ENCODE data around the gene MIS12.

Gene MIS12

GRCh38 chr17:5486206-5487124 is at the start of gene MIS12:
MIS12 (plus strand) TSS chr17:5486566; CDS start chr17:5488863, 2,297 bp downstream.
- peak; percentile 99 for DNase-seq

- no peak for DNase-seq
These were observed 48.5 kb upstream of the MIS12 start for GRCh38 chr17:5437721-5438317.

- DNase-seq, result peak; percentile 96
These were observed 47.5 kb upstream of the MIS12 start, which contains the start of gene C1QBP for GRCh38 chr17:5438716-5439445. C1QBP (minus strand) TSS chr17:5439155; CDS start chr17:5439073, 82 bp downstream.

DNA sequence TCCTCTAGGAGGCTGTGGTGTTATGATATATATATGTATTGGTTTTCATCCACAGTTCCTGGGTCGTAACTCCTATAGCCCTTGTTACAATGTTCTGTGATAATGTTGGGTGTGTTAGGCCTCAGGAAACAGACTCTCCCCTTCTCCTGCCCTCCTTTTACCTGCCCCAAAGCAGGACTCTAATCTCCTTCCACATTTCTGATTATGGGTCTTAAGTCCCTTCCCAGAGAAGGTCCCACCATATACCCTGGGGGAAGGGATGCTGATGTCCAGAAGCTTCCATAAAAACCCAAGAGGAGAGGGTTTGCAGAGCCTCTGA is 47.0 kb upstream of the MIS12 start:
- DNase-seq, result no peak

GRCh38 chr17:5443728-5444127 is 42.6 kb upstream of the MIS12 start:
- DNase-seq, result no peak

DNA sequence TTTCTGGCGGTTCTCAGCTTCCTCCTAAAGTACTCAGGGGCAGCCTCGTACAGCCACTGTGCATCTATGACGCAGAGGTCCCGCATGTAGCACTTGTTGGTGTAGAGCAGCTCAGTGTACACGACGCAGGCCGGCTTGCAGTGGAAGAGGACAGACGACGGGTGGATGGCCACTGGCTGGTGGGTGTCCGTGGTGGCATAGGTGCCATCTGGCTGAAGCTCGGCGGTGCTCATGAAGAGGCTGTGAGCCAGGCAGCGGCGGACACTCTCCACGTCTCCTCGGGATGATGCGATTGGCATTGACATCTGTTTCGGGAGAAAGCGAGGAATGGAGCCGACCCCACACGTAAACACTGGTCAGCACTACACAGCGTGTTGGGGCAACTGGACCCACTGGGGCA is 42.2 kb upstream of the MIS12 start:
- no peak for DNase-seq

- peak; percentile 91 for DNase-seq
These were observed 39.6 kb upstream of the MIS12 start for GRCh38 chr17:5446786-5447185.

- no peak for DNase-seq
These were observed 21.5 kb upstream of the MIS12 start for GRCh38 chr17:5464717-5465507.

GRCh38 chr17:5466295-5466694 is 20.1 kb upstream of the MIS12 start:
- DNase-seq, result no peak

GRCh38 chr17:5467416-5467815 is 18.9 kb upstream of the MIS12 start:
- DNase-seq, result no peak

DNA sequence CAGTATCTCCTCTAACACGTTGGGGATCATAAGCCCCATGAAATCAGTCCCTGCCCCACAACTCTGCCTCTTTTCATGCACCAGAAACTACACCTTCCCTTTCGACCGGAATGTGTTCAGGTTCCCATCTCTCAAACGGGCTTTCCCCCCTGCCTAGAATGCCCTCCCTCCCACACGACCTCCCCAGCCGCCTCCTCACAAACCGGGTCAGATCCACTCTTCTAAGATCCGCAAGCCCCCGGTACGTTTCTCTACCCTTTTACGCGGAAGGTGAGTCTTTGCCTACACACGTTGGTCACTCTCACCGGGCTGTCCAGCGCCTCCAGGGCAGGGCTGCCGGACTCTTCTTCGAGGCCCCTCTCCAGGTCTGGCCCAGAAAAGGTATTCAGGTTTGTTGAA is 18.3 kb upstream of the MIS12 start:
- no peak for DNase-seq

- no peak for DNase-seq
These were observed 13.9 kb upstream of the MIS12 start for GRCh38 chr17:5472511-5472910.

DNA sequence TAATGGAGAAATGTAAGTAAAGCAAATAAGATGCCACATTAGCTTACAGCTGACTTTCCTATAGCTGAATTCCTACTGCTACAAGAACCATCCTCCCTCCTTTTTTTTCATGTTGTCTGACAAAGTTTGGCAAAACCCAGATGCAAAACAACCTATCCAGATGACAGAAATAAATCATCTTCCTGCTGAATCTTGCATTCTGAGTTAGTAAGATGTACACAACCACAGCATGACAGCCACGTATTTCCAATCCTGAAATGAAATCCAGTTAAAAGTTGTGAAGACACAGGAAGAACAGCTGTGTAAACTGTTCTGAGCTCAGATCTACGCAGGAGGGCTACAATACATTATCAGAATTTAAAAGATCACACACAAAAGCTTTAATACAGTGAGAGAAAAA is 12.5 kb upstream of the MIS12 start:
- no peak for DNase-seq

DNA sequence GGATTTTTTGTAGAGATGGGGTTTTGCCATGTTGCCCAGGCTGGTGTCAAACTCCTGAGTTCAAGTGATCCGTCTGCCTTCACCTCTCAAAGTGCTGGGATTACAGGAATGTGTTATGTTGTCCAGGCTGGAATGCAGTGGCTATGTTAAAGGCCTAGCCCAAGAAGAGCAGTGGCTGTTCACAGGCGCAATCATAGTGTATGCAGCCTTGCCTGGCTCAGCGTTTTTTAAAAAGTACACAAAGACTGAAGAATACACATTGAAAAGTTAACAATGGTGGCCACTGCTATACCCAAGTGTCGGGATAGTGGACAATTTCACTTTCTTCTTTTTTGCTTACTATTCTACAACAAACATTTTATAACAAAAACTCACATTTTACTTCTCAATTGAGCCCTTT is 7.4 kb upstream of the MIS12 start:
- no peak for DNase-seq

- DNase-seq, result no peak
These were observed 5.4 kb upstream of the MIS12 start for GRCh38 chr17:5480962-5481361.

GRCh38 chr17:5481451-5481850 is 4.9 kb upstream of the MIS12 start:
- no peak for DNase-seq

GRCh38 chr17:5485270-5486205 is 828 bp upstream of the MIS12 start, which contains the start of gene DERL2:
DERL2 (minus strand) TSS chr17:5486178; CDS start chr17:5486161, 17 bp downstream.
- no peak for DNase-seq

DNA sequence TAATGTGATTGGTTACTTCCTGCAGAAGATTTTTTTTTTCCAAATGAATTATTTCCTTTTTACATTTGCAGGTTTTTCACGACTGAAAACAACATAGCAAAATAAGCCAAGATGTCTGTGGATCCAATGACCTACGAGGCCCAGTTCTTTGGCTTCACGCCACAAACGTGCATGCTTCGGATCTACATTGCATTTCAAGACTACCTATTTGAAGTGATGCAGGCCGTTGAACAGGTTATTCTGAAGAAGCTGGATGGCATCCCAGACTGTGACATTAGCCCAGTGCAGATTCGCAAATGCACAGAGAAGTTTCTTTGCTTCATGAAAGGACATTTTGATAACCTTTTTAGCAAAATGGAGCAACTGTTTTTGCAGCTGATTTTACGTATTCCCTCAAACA is 2.4 kb downstream of the MIS12 start:
- DNase-seq, result no peak

- no peak for DNase-seq
These were observed 6.6 kb downstream of the MIS12 start for GRCh38 chr17:5492970-5493369.

GRCh38 chr17:5499476-5500231 is 13.3 kb downstream of the MIS12 start:
- peak; percentile 9 for DNase-seq

DNA sequence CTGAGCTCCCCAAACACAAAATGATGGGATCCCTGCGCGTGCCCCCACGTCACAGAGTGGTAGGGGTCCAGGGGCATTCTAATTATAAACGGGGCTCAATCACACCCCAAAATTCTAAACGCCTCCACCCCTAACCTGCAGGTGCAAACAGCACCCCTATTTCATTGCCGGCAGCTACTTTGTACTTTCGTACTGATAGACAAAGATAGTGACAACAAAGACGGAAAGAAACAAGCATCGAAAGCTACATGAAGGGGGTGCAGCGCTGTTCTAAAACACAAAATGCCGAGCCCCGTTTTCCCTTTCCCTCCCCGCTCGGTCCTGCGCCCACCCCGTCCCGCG is 13.9 kb downstream of the MIS12 start:
- DNase-seq, result no peak

Data from midbrain (tissue), 1 donor.